ENCODE data around the gene SYT6.

SYT6 gene

GRCh38 chr1:114177282-114177681, 23.6 kb upstream of the SYT6 start:
- no peaks in the 10 kb centered on the region for H3K27me3 ChIP-seq (ENCODE audit: low read depth, low read length)
- H3K9me3 ChIP-seq (ENCODE audit: control insufficient read depth in 1 of 2, low read length in 2 of 2) = peaks cover 0 to 4% of the 10 kb centered on the region in 2 donors
- H3K27ac ChIP-seq (ENCODE audit: low read length) = no peak overlapping the region
- no peaks in the 10 kb centered on the region for H3K36me3 ChIP-seq (ENCODE audit: control insufficient read depth in 1 of 2, insufficient read depth in 2 of 2, low read length in 2 of 2)
- no peak overlapping the region for H3K4me3 ChIP-seq (ENCODE audit: low read depth in 1 of 2, low read length in 2 of 2)
- no peaks in the 10 kb centered on the region for H3K4me1 ChIP-seq (ENCODE audit: control insufficient read depth in 1 of 2, insufficient read depth in 2 of 2, low read length in 2 of 2)

- Histone ChIP-seq H3K36me3 (ENCODE audit: control insufficient read depth in 1 of 2, insufficient read depth in 2 of 2, low read length in 2 of 2) (no peaks in the 10 kb centered on the region), H3K4me1 (ENCODE audit: control insufficient read depth in 1 of 2, insufficient read depth in 2 of 2, low read length in 2 of 2) (no peaks in the 10 kb centered on the region), H3K4me3 (ENCODE audit: low read depth in 1 of 2, low read length in 2 of 2) (no peak overlapping the region), H3K9me3 (ENCODE audit: control insufficient read depth in 1 of 2, low read length in 2 of 2) (peaks cover 0 to 5% of the 10 kb centered on the region in 2 donors), H3K27me3 (ENCODE audit: low read depth, low read length) (no peaks in the 10 kb centered on the region), H3K27ac (ENCODE audit: low read length) (no peak overlapping the region)
Measured at GRCh38 chr1:114176366-114176765, 22.7 kb upstream of the SYT6 start.

- Histone ChIP-seq H3K4me3 (ENCODE audit: low read depth in 1 of 2, low read length in 2 of 2) (no peak overlapping the region), H3K27me3 (ENCODE audit: low read depth, low read length) (no peaks in the 10 kb centered on the region), H3K9me3 (ENCODE audit: control insufficient read depth in 1 of 2, low read length in 2 of 2) (peaks cover 0 to 5% of the 10 kb centered on the region in 2 donors), H3K27ac (ENCODE audit: low read length) (no peak overlapping the region), H3K36me3 (ENCODE audit: control insufficient read depth in 1 of 2, insufficient read depth in 2 of 2, low read length in 2 of 2) (no peaks in the 10 kb centered on the region), H3K4me1 (ENCODE audit: control insufficient read depth in 1 of 2, insufficient read depth in 2 of 2, low read length in 2 of 2) (no peaks in the 10 kb centered on the region)
Measured at GRCh38 chr1:114173680-114174079, 20.0 kb upstream of the SYT6 start.

GRCh38 chr1:114169509-114169908, 15.8 kb upstream of the SYT6 start:
- peaks cover 0 to 5% of the 10 kb centered on the region in 2 donors for H3K9me3 ChIP-seq (ENCODE audit: control insufficient read depth in 1 of 2, low read length in 2 of 2)
- H3K36me3 ChIP-seq (ENCODE audit: control insufficient read depth in 1 of 2, insufficient read depth in 2 of 2, low read length in 2 of 2) = no peaks in the 10 kb centered on the region
- H3K27ac ChIP-seq (ENCODE audit: low read length) = no peak overlapping the region
- no peak overlapping the region for H3K4me3 ChIP-seq (ENCODE audit: low read depth in 1 of 2, low read length in 2 of 2)
- no peaks in the 10 kb centered on the region for H3K4me1 ChIP-seq (ENCODE audit: control insufficient read depth in 1 of 2, insufficient read depth in 2 of 2, low read length in 2 of 2)
- H3K27me3 ChIP-seq (ENCODE audit: low read depth, low read length) = no peaks in the 10 kb centered on the region

GRCh38 chr1:114167226-114167625, 13.6 kb upstream of the SYT6 start:
- Histone ChIP-seq H3K36me3 (ENCODE audit: control insufficient read depth in 1 of 2, insufficient read depth in 2 of 2, low read length in 2 of 2) (no peaks in the 10 kb centered on the region), H3K4me3 (ENCODE audit: low read depth in 1 of 2, low read length in 2 of 2) (no peak overlapping the region), H3K9me3 (ENCODE audit: control insufficient read depth in 1 of 2, low read length in 2 of 2) (peaks cover 0 to under 1% of the 10 kb centered on the region in 2 donors), H3K27me3 (ENCODE audit: low read depth, low read length) (no peaks in the 10 kb centered on the region), H3K27ac (ENCODE audit: low read length) (no peak overlapping the region), H3K4me1 (ENCODE audit: control insufficient read depth in 1 of 2, insufficient read depth in 2 of 2, low read length in 2 of 2) (no peaks in the 10 kb centered on the region)

- H3K9me3 ChIP-seq (ENCODE audit: control insufficient read depth in 1 of 2, low read length in 2 of 2) = no peaks in the 10 kb centered on the region
- H3K27me3 ChIP-seq (ENCODE audit: low read depth, low read length) = no peaks in the 10 kb centered on the region
- no peaks in the 10 kb centered on the region for H3K36me3 ChIP-seq (ENCODE audit: control insufficient read depth in 1 of 2, insufficient read depth in 2 of 2, low read length in 2 of 2)
- no peak overlapping the region for H3K27ac ChIP-seq (ENCODE audit: low read length)
- no peak overlapping the region for H3K4me3 ChIP-seq (ENCODE audit: low read depth in 1 of 2, low read length in 2 of 2)
- H3K4me1 ChIP-seq (ENCODE audit: control insufficient read depth in 1 of 2, insufficient read depth in 2 of 2, low read length in 2 of 2) = no peaks in the 10 kb centered on the region
Measured at GRCh38 chr1:114164840-114165543, 11.3 kb upstream of the SYT6 start.

GRCh38 chr1:114159941-114160340, 6.3 kb upstream of the SYT6 start:
- Histone ChIP-seq H3K4me3 (ENCODE audit: low read depth in 1 of 2, low read length in 2 of 2) (no peak overlapping the region), H3K9me3 (ENCODE audit: control insufficient read depth in 1 of 2, low read length in 2 of 2) (no peaks in the 10 kb centered on the region), H3K27ac (ENCODE audit: low read length) (no peak overlapping the region), H3K36me3 (ENCODE audit: control insufficient read depth in 1 of 2, insufficient read depth in 2 of 2, low read length in 2 of 2) (no peaks in the 10 kb centered on the region), H3K27me3 (ENCODE audit: low read depth, low read length) (peaks cover 22% of the 10 kb centered on the region), H3K4me1 (ENCODE audit: control insufficient read depth in 1 of 2, insufficient read depth in 2 of 2, low read length in 2 of 2) (no peaks in the 10 kb centered on the region)

- Histone ChIP-seq H3K4me3 (ENCODE audit: low read depth in 1 of 2, low read length in 2 of 2) (no peak overlapping the region), H3K4me1 (ENCODE audit: control insufficient read depth in 1 of 2, insufficient read depth in 2 of 2, low read length in 2 of 2) (peaks cover 3 to 21% of the 10 kb centered on the region in 2 donors), H3K27ac (ENCODE audit: low read length) (no peak overlapping the region), H3K9me3 (ENCODE audit: control insufficient read depth in 1 of 2, low read length in 2 of 2) (no peaks in the 10 kb centered on the region), H3K36me3 (ENCODE audit: control insufficient read depth in 1 of 2, insufficient read depth in 2 of 2, low read length in 2 of 2) (no peaks in the 10 kb centered on the region), H3K27me3 (ENCODE audit: low read depth, low read length) (peaks cover 44% of the 10 kb centered on the region)
Measured at GRCh38 chr1:114157275-114157660, 3.6 kb upstream of the SYT6 start.

- Histone ChIP-seq H3K27ac (ENCODE audit: low read length) (no peak overlapping the region), H3K4me1 (ENCODE audit: control insufficient read depth in 1 of 2, insufficient read depth in 2 of 2, low read length in 2 of 2) (peaks cover 3 to 26% of the 10 kb centered on the region in 2 donors), H3K9me3 (ENCODE audit: control insufficient read depth in 1 of 2, low read length in 2 of 2) (no peaks in the 10 kb centered on the region), H3K4me3 (ENCODE audit: low read depth in 1 of 2, low read length in 2 of 2) (no peak overlapping the region), H3K36me3 (ENCODE audit: control insufficient read depth in 1 of 2, insufficient read depth in 2 of 2, low read length in 2 of 2) (no peaks in the 10 kb centered on the region), H3K27me3 (ENCODE audit: low read depth, low read length) (peaks cover 49% of the 10 kb centered on the region)
Measured at GRCh38 chr1:114156538-114157274, 3.0 kb upstream of the SYT6 start.

- Histone ChIP-seq H3K9me3 (ENCODE audit: control insufficient read depth in 1 of 2, low read length in 2 of 2) (no peaks in the 10 kb centered on the region), H3K27me3 (ENCODE audit: low read depth, low read length) (peaks cover 55% of the 10 kb centered on the region), H3K4me3 (ENCODE audit: low read depth in 1 of 2, low read length in 2 of 2) (no peak overlapping the region), H3K4me1 (ENCODE audit: control insufficient read depth in 1 of 2, insufficient read depth in 2 of 2, low read length in 2 of 2) (peaks cover 3 to 26% of the 10 kb centered on the region in 2 donors), H3K27ac (ENCODE audit: low read length) (no peak overlapping the region), H3K36me3 (ENCODE audit: control insufficient read depth in 1 of 2, insufficient read depth in 2 of 2, low read length in 2 of 2) (no peaks in the 10 kb centered on the region)
Measured at GRCh38 chr1:114155706-114156105, 2.0 kb upstream of the SYT6 start.

GRCh38 chr1:114154963-114155322, 1.3 kb upstream of the SYT6 start:
- H3K27me3 ChIP-seq (ENCODE audit: low read depth, low read length) = peaks cover 58% of the 10 kb centered on the region

More at GRCh38 chr1:114154963-114155322, 1.3 kb upstream of the SYT6 start:
- H3K27ac ChIP-seq (ENCODE audit: low read length) = no peak overlapping the region
- H3K4me3 ChIP-seq (ENCODE audit: low read depth in 1 of 2, low read length in 2 of 2) = no peak overlapping the region
- H3K4me1 ChIP-seq (ENCODE audit: control insufficient read depth in 1 of 2, insufficient read depth in 2 of 2, low read length in 2 of 2) = peaks cover 3 to 26% of the 10 kb centered on the region in 2 donors
- no peaks in the 10 kb centered on the region for H3K36me3 ChIP-seq (ENCODE audit: control insufficient read depth in 1 of 2, insufficient read depth in 2 of 2, low read length in 2 of 2)
- no peaks in the 10 kb centered on the region for H3K9me3 ChIP-seq (ENCODE audit: control insufficient read depth in 1 of 2, low read length in 2 of 2)
